ENCODE measurements around the gene SURF4.

DNA sequence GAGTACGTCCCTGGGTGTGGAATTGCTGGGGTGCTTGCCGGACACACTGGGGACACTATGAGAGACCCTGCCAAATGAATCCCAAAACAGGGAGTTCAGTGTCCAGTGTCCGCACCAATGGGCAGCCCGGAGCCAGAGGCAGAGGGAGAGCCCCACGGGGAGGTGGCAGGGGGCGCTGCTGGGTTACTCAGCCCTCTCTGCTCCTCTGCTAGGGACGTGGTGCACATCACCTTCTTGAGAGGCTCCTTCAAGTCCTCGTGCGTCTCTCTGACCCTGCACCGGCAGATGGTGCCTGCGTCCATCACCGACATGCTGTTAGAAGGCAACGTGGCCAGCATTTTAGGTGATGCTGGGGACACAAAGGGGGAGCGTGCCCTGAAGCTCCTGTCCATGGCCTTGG lies 21.1 kb upstream of the SURF4 start:
- TF ChIP-seq, protein P1, sequence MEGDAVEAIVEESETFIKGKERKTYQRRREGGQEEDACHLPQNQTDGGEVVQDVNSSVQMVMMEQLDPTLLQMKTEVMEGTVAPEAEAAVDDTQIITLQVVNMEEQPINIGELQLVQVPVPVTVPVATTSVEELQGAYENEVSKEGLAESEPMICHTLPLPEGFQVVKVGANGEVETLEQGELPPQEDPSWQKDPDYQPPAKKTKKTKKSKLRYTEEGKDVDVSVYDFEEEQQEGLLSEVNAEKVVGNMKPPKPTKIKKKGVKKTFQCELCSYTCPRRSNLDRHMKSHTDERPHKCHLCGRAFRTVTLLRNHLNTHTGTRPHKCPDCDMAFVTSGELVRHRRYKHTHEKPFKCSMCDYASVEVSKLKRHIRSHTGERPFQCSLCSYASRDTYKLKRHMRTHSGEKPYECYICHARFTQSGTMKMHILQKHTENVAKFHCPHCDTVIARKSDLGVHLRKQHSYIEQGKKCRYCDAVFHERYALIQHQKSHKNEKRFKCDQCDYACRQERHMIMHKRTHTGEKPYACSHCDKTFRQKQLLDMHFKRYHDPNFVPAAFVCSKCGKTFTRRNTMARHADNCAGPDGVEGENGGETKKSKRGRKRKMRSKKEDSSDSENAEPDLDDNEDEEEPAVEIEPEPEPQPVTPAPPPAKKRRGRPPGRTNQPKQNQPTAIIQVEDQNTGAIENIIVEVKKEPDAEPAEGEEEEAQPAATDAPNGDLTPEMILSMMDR (conservative IDR thresholded peaks at IDR 0.05; ENCODE audit: low read depth, low read length) = peak; percentile 57
- no peak for TF ChIP-seq EZH2 (IDR thresholded peaks at IDR 0.05; ENCODE audit: borderline replicate concordance, low read depth, low read length, poor library complexity, severe bottlenecking)

All from A673 (cell line).